Putamen (tissue), 1 donor: Measurements from ENCODE around the gene ANKLE1.
A peak's percentile ranks its signal among the peaks of the same experiment; 100 is the strongest.

Experiments used
- DNase-seq: peaks from one replicate; pipeline ENCODE4 v3.0.0-alpha.2; 2016; ENCODE audit warnings: low spot score

Gene ANKLE1

DNA sequence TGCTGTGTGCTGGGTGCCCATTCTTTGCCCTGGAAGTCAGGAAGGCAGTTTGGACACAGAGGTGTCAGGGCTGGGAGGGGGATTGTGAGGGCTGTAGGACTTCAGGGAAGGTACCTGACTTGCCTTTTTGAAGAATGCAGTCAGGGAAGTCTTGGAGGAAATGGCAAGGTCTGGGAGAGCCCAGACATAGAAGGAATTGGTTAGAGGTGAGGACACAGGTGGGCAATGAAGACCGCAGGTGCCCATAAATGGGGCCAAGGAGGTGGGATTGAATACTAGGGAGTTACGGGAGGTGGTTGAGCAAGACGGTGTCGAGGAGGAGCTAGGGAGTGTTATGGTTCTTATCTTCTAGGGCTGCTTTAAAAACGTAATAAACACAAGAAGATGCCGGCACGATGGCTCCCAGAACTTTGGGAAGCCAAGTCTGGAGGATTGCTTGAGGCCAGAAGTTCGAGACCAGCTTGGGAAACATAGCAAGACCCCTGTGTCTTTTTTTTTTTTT, 26.2 kb downstream of the ANKLE1 start:
- DNase-seq: no peak

DNA sequence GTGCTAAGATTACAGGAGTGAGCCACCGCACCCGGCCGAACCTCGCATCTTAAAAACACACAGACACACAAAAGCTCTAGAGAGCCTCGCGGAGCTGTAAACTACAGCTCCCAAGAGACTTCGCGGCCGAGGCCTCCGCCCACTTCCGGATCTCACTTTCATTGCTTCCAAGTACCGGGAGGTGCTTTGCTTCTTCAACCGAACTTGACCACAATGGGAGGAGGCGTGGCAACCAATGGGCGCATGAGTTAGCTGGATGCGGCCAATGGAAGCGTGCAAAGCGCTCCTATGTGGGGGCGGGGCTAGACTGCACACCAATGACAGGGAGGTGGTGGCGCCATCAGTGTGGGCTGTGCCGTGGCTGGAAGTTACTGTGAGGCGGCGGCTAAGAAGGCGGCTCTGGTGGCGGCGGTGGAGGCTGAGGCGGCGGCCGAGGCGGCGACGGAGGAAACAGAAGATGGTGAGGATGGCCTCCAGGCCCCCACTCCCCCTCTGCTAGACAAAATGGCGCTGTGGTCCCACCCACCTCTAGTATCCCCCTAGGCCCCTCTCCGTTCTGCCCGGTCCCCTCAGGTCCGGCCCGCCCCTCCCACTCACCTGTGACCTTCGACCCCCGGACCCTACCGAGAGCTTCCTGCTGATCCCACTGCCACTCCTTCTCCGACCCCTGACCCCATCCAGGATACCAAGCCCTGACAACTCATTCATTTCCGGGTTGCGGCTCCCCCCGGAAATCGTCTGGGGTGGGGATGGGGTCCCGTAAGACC, 27.7 kb downstream of the ANKLE1 start, which contains the start of gene DDA1:
Gene DDA1, plus strand, starts transcription at position 366 of the 767 bp plus-strand sequence. Its CDS starts 92 bp downstream, at position 458.
- peak; percentile 99 for DNase-seq

- no peak for DNase-seq
Measured at GRCh38 chr19:17309965-17310461, 28.3 kb downstream of the ANKLE1 start.

- no peak for DNase-seq
Measured at GRCh38 chr19:17311455-17312188, 29.9 kb downstream of the ANKLE1 start.

DNA sequence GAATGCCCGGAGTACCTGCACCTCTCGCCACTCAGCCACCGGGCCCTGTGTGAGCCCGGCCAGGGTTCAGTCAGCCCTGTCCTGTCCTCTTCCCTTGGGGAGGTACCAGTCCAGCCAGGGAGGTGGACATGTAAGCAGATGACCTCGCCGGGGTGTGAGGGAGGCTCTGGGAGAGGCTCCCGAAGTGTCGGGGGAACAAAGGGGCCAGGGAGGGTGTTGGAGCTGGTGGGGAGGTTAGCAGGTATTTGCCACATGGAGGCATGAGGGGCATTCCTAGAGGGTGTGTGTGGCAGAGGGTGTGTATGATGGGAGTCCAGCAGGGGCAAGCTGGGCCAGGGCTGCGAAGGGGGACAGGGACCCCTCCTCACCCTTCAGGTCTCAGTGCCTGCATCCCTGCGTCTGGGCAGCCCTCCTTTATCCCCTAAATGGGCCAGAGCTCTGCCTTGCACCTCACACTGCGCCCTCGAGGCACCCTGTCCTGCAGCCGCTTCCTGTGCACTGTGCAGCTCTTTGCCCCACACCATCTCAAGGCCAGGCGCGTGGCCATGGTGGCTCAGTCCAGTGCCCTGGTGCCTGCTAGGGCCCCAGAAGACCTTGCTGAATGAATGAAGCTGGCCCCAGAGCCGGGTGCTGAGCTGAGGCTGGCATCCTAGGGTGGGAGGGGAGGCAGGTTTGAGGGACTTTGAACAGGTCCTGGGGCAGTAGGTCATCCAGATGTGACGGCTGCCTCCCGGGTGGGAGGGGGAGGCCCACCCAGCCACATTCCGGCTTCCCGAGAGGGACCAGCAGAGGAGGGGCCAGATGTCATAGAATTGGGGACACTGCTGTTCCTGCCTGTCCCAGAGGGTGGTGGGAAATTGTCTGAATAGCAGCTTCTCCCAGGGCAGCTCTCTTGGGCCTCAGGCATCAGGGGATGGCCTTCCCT, 30.8 kb downstream of the ANKLE1 start:
- DNase-seq: no peak

- no peak for DNase-seq
Measured at GRCh38 chr19:17314007-17314593, 32.4 kb downstream of the ANKLE1 start.

DNA sequence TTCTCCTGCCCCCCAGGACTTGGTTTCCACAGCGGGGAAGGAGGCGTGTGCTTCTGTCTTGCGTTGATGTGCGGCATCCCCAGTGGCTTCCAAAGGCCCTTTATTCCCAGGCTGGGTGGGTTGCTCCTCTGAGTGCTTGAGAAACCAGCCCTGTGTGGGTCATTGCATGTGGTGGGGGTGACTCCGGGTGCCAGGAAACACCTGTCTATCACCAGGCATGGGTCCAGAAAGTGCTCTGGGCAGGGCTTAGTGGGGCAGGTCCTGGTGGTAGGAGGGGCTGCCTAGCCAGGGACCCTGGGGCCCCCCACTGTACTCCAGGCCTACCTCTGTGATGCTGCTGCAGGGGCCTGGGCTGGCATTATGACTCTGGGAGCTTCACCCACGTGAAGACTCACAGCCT, 37.3 kb downstream of the ANKLE1 start:
- no peak for DNase-seq

GRCh38 chr19:17319473-17320238, 38.0 kb downstream of the ANKLE1 start:
- DNase-seq: no peak

- DNase-seq: no peak
Measured at GRCh38 chr19:17320435-17320834, 38.7 kb downstream of the ANKLE1 start.

DNA sequence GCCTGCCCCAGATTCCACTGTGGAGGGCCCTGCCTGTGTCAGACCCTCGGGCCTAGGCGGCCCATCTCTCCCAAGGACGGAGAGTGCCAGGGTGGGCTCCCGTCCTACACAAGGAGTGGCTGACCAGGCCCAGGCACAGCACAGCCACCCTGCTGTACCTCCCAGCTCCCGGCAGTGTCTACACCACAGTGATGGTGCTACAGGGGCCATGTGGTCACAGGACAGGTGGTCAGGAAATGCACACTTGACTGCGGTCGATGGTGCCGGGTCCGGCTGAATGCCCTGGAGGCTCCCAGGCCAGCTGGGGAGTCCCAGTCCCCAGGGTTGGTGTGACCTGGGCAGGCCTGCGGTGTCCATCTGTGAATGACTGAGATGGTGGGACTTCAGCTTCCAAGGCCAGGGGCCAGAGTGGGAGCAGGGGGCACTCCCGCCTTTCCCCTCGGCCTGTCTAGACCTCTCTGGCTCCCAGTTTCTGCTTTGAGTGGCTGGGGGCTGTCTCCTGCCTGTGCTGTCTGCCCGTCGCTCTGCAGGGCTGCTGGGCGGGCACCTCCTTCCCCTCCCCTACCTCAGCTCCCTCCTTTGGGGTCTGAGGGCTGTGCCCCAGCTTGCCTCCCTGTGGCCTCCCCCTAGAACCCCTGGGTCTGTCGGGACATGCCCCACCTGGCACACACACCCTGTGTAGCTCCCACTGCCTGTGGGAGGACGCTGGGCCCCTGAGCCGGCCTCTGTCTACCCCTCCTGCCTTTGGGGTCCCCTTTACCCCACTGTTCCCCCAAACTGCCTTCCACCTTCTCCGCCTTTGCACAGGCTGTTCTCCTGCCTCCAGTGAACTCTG, 40.2 kb downstream of the ANKLE1 start:
- DNase-seq: no peak

DNA sequence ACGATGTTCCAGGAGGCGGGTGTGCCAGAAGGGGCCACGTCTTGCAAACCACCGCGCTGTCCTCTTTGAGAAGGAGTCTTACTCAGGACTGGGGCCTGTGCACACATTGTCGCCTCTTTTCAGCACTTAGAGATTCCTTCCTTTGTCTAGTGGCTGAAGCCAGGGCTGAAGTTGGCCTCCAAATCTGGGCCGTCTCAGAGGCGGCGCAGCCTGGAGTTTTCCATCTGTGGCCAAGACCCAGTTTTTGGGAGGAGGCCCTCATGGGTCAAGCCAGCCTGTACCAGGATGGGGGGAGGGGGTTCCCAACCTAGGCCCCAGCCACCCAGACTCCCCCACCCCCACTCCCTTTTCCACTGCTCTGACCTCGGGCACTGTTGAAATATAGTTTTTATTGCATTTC, 41.2 kb downstream of the ANKLE1 start:
- no peak for DNase-seq

DNA sequence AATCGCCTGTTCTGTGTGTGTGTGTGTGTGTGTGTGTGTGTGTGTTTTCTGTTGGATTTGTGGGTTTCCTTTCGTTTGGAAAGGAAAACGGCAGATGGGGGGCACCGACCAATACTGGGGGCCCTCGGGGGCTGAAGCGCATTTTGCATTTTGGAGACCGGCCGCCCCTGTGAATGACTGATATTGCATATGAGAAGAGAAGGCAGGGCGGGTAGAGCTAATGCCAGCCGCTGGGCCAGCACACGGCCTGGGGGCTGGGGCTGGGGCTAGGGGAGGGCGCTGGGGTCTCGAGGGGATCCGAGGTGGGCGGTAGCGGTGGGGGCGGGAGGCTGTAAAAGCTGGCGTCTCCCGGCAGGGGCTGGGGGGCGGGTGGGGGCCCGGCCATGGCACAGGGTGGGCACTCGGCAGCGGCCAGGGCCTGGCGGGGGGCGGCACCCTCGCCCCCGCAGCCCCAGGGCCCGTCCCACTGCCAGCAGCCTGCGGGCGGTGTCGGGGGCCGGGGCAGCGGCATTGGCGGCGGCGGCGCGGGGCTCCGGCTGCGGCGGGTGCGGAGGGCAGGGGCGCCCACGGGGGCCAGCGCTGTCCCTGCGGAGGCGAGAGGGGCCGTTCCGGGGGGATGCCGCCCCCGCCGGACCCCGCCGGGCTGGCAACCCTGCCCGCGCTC, 41.7 kb downstream of the ANKLE1 start:
- DNase-seq: no peak

DNA sequence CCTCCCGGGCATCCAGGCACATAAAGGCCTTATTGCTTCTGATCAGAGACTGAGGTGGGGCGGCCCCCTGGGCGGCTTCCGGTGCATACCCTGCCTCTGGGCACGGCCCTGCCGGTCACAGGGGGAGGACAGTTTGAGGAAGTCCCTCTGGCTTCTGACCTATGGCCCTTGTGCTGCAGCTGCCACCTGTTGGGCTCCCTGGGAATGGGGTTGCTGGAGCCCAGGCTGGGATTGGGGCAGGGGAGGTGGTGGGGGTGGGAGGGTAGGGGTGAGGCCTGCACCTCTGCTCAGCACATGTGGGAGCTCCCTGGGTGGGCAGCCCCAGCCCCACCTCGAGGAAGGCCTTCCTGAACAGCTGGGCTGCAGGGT, 42.2 kb downstream of the ANKLE1 start:
- DNase-seq: no peak

- no peak for DNase-seq
Measured at GRCh38 chr19:17324357-17325114, 42.8 kb downstream of the ANKLE1 start.

DNA sequence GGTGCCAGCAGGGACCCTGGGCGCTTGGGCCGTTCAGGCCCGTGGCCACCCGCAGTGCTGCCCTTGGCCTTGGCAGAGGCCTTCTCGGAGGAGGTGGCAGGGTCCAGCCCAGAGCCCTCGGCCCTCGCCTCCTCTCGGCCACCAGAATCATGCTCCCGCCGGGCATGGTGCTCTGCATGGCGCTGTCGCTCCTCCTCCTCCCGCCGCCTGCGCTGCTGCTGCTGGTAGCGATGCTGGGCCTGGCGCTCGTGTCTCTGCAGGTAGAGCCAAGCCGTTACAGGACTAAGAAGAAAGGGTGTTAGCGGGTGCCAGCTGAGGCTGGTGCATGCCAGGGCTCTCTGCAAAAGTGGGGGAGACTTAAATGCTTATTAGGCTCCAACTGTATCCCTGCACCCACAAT, 43.4 kb downstream of the ANKLE1 start:
- DNase-seq: no peak

DNA sequence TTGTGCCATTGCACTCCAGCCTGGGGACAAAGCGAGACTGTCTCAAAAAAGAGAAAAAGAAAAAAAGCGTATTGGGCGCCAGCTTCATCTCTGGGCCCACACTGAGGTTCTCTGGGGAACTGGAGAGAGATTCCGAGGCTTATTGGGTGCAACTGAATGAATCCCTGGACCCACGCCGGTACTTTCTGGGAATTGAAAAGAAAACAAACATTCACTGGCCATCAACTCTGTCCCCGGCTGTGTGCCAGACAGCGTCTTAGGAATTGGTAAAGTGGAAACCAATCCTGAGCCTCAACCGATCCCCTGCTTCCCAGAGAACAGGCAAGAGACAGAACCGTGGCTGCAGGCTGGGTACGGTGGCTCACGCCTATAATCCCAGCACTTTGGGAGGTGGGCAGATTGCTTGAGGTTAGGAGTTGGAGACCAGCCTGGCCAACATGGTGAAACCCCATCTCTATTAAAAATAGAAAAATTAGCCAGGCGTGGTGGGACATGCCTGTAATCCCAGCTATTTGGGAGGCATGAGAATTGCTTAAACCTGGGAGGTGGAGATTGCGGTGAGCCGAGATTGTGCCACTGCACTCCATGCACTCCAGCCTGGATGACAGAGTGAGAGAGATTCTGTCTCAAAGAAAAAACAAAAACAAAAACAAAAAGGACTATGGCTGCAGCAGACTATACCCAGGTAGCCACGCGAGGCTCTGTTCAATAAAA, 44.3 kb downstream of the ANKLE1 start:
- DNase-seq: peak; percentile 76

DNA sequence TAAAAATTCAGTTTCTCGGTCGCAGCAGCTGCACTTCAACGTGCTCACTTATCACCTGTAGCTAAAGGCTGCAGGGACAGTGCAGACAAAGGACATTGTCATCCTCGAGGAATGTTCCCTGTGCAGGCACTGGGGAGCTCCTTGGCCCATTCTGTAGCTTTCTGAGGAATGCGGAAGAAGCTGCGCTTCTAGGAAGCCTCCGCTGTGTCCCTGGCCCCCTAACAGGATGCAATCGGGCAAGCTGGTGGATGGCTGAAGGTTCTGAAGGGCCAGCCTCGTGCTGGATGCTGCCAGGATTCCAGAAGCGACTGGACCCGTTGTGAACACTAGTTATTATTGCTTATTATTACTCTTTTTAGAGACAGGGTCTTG, 44.9 kb downstream of the ANKLE1 start:
- DNase-seq: no peak

GRCh38 chr19:17327068-17327653, 45.5 kb downstream of the ANKLE1 start:
- DNase-seq: no peak
